GM19239 (cell line): ENCODE data around the gene HDC.

Experiments
- DNase-seq: peaks from one replicate; pipeline ENCODE4 v3.0.0; 2011; ENCODE audit warnings: low spot score; ENCODE audit not compliant: insufficient read length
- FAIRE-seq: peaks from 2 replicates; lab custom pipeline; 2011; peaks lifted over from hg19 to GRCh38; lab: Jason Lieb, UNC

The HDC gene

GRCh38 chr15:50228866-50229265 lies 36.7 kb downstream of the HDC start:
- DNase-seq (no peak), FAIRE-seq (no peak)

GRCh38 chr15:50227076-50227475 lies 38.5 kb downstream of the HDC start:
- FAIRE-seq (no peak), DNase-seq (no peak)

- no peak for DNase-seq
- FAIRE-seq = no peak
Measured at GRCh38 chr15:50225938-50226337, 39.6 kb downstream of the HDC start.

- DNase-seq = no peak
- FAIRE-seq = no peak
Measured at GRCh38 chr15:50225057-50225456, 40.5 kb downstream of the HDC start.

- DNase-seq = no peak
- FAIRE-seq = no peak
Measured at GRCh38 chr15:50224606-50225005, 40.9 kb downstream of the HDC start.

- FAIRE-seq = peak; percentile 37
Measured at GRCh38 chr15:50222181-50222580, 43.3 kb downstream of the HDC start.

GRCh38 chr15:50219820-50220219 lies 45.7 kb downstream of the HDC start:
- no peak for FAIRE-seq
- no peak for DNase-seq

More at GRCh38 chr15:50222181-50222580, 43.3 kb downstream of the HDC start:
- no peak for DNase-seq

GRCh38 chr15:50218691-50219090 lies 46.8 kb downstream of the HDC start:
- DNase-seq (no peak), FAIRE-seq (no peak)

GRCh38 chr15:50218291-50218690 lies 47.2 kb downstream of the HDC start:
- DNase-seq = no peak

GRCh38 chr15:50210462-50211157 lies 54.9 kb downstream of the HDC start:
- DNase-seq (no peak), FAIRE-seq (no peak)

More at GRCh38 chr15:50218291-50218690, 47.2 kb downstream of the HDC start:
- FAIRE-seq = no peak

- DNase-seq (no peak), FAIRE-seq (no peak)
Measured at GRCh38 chr15:50209809-50210208, 55.7 kb downstream of the HDC start.

GRCh38 chr15:50206020-50206419 lies 59.5 kb downstream of the HDC start:
- FAIRE-seq (no peak), DNase-seq (no peak)

- FAIRE-seq = no peak
- no peak for DNase-seq
Measured at GRCh38 chr15:50202003-50202402, 63.5 kb downstream of the HDC start.

GRCh38 chr15:50192926-50193620 lies 72.5 kb downstream of the HDC start:
- DNase-seq (no peak), FAIRE-seq (no peak)

GRCh38 chr15:50192164-50192563 lies 73.4 kb downstream of the HDC start:
- no peak for FAIRE-seq
- no peak for DNase-seq
